OCI-LY1 (cell line): ENCODE results near the gene GALNTL6.

ENCODE experiments used
- EZH2 ChIP-seq: fragments of 200-600 bp; sonication (generic), shearing (Covaris generic); IDR thresholded peaks from 2 replicates; pipeline ENCODE4 v1.8.0; 2017; ENCODE audit warnings: borderline replicate concordance, mixed run types, mild to moderate bottlenecking, antibody characterized with exemption, low read length, moderate library complexity, mixed read lengths
- TF ChIP-seq, protein P1 (sequence below): fragments of 200-600 bp; sonication (generic), shearing (Covaris generic); IDR thresholded peaks from 2 replicates; pipeline ENCODE4 v1.5.1; 2017; ENCODE audit warnings: mild to moderate bottlenecking, antibody characterized with exemption, low read length, moderate library complexity, mixed read lengths

DNA sequence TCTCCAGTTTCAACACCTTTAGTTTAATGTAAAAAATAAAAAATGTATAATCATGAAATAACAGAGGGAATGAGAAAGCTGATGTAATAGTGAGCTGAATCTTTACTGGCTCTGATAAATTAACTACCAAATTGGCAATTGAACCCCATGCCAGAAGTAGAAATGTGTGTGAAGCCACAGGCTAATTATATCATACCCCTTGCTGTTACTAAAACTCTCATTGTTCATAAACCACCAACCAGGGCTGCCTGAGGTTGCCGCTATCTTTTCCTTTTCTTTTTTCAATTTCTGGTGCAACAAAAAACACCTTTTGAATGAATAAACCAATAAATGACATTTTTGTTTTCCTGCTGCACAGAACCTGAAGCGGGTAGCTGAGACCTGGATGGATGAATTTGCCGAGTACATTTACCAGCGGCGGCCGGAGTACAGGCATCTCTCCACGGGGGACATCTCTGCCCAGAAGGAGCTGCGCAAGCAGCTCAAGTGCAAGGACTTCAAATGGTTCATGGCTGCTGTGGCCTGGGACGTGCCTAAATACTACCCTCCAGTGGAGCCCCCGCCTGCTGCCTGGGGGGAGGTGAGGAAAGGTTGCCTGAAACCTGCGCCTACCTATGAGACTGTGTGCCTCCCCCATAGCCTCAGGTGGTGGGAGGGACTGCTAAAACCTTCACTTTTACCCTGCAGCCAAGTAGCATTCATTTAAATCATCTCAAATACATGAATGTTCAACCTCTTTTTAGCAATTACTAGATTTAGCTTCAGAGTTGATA lies 1138.7 kb downstream of the GALNTL6 start:
- no peak for TF ChIP-seq EZH2
- TF ChIP-seq, protein P1, sequence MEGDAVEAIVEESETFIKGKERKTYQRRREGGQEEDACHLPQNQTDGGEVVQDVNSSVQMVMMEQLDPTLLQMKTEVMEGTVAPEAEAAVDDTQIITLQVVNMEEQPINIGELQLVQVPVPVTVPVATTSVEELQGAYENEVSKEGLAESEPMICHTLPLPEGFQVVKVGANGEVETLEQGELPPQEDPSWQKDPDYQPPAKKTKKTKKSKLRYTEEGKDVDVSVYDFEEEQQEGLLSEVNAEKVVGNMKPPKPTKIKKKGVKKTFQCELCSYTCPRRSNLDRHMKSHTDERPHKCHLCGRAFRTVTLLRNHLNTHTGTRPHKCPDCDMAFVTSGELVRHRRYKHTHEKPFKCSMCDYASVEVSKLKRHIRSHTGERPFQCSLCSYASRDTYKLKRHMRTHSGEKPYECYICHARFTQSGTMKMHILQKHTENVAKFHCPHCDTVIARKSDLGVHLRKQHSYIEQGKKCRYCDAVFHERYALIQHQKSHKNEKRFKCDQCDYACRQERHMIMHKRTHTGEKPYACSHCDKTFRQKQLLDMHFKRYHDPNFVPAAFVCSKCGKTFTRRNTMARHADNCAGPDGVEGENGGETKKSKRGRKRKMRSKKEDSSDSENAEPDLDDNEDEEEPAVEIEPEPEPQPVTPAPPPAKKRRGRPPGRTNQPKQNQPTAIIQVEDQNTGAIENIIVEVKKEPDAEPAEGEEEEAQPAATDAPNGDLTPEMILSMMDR: no peak
